Stimulated activated CD4-positive, alpha-beta T cell treated with anti-CD3 and anti-CD28 coated beads, Interleukin-15, amount 100 ng/mL, for 24 hours (primary cell): ENCODE results near the gene TFPI.
"Not testable (repeated sequence)": the region's sequence is repeated elsewhere in the genome, so short reads cannot be mapped to it uniquely, and the experiment has no call there.

Source experiments
- DNase-seq: peaks from one replicate; pipeline ENCODE4 v3.0.0-alpha.2; 2020

TFPI gene

GRCh38 chr2:187552828-187553681, 1.2 kb downstream of the TFPI start:
- no peak for DNase-seq

DNA sequence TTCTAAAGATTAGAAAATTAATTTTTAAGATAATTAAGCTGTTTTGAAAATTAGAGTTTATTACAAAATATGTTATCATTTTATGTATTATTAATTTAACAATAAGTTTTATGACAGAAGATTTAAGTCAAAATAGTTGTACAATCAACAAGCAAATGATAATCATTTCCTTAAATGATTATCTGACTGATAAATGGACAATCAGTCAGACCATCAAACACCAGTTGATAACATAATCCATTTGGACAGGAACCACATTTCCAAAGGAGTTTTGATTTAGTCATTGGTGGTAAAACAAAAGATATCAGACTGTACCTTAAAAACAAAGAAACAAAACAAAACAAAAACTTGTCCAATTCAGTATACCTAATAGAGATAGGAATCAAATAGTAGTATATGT, 1.9 kb downstream of the TFPI start:
- DNase-seq, result no peak

GRCh38 chr2:187550857-187551256, 3.4 kb downstream of the TFPI start:
- no peak for DNase-seq

- no peak for DNase-seq
Observed at GRCh38 chr2:187549951-187550555, 4.2 kb downstream of the TFPI start.

- no peak for DNase-seq
Observed at GRCh38 chr2:187549193-187549592, 5.0 kb downstream of the TFPI start.

- no peak for DNase-seq
Observed at GRCh38 chr2:187548656-187549055, 5.6 kb downstream of the TFPI start.

DNA sequence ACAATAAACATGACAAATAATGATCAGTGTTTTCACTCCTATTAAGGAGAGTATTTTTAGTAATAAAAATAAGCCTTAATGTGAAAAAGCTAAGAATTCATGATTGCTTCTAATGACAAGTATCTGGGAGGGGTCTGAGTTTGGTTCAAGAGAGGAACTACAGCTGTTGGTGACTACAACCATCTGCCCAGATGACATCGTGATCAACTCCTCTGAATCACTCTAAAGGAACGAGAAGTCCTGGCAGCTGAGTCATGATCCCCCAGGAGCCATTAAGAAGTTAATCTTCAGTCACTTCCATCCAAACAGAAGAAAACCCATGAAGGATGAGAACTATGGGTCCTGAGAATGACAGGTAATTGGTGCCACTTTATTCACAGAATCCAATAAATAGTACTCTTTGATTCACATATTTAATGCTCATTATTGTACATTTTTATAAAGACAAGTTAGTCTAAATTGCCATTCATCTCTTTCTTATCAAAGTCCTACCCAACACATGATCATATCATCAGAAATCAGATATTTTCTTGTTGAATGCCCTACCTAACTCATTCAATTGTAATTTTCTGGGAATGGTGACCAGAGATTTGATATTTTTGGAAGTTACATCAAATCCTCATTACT, 6.8 kb downstream of the TFPI start:
- DNase-seq, result no peak

DNA sequence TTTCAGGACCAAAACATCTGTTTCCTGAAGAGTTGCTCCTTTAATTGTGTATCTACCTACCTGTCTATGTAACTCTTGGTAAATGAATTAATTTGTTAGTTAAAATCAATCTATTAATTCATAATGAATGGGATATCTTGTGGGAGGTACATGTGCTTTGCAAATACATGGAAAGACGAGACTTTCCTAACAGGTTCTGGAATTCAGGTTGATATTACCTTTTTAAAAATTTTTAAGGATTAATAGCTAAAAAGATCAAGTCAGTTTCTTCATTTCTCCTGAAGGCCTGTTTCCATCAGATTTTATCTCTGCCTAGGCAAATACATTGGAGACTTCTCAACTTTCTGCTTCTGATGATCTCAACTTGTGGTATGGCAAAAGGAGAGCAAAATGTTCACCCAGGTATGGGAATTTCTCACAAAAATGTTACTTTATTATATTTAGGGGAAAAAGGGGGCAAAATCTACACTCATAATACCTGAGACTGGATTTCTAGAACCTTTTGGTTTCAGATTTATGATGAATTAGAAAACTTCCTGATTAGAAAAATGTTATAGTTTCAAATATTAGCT, 7.4 kb downstream of the TFPI start:
- DNase-seq, result no peak

DNA sequence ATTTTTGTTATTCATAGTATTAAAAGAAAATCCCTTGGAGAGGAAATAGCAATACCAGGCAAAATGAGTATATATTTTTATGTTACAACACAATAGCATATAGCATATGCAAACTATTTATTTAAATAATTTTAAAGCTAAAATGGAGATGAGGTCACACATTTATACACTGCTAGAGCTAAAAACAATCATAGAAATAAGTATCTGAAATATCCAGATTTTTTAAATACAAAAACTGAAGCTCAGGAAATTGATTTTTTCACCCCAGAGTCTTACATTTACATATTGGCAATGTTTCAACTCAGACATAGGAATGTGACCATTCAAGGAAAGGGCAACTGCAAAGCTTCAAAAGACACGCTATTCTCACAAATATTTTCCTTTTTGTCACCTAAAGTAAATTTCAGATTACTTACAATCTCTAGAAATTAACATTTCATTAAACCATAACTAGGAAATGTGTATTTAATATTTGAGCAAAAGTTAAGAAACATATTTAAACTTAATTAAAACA, 8.9 kb downstream of the TFPI start:
- no peak for DNase-seq

DNA sequence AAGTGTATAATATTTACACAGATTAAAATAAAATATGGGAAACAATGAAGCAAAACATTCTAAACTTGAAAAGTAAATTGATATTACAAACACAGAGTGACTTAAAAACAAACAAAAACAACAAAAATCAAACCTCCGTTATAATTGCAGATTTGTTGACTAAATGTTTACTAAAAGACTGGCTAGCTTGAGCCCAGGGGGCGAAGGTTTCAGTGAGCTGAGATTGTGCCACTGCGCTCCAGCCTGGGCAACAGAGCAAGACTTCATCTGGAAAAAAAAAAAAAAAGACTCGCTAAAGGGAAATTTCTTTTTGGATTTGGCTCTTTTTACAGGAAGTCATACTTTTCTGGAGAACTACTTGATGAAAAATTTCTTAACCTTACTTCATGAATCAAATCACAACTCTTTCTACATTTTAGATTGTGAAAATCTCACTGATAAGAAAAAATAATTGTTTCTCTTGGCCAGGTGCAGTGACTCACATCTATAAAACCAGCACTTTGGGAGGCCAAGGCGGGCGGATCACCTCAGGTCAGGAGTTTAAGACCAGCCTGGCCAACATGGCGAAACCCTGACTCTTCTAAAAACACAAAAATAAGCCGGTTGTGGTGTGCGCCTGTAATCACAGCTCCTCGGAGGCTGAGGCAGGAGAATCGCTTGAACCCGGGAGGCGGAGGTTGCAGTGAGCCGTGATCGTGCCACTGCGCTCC, 9.7 kb downstream of the TFPI start:
- DNase-seq, result no peak

- DNase-seq, result no peak
Observed at GRCh38 chr2:187543488-187543887, 10.7 kb downstream of the TFPI start.

DNA sequence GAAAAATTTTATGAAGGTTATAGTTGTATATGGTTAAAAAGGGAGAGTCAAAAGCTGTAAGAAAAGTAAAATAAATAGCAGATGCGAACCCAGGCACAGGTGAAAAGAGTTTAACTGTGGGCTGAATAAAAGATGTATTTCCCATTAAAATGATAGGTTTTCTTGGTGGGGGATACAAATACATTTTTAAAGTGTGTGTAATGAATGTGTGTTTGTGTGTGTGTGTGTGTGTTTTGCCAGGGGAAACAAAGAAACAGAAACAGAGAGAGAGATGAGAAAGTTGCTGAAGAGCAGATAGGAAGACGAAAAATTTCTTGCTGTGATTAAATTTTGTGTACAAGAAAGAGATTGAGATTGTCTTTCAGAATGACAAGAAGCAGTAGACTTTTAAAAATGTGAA, 12.1 kb downstream of the TFPI start:
- no peak for DNase-seq

- no peak for DNase-seq
Observed at GRCh38 chr2:187541086-187542085, 12.8 kb downstream of the TFPI start.

DNA sequence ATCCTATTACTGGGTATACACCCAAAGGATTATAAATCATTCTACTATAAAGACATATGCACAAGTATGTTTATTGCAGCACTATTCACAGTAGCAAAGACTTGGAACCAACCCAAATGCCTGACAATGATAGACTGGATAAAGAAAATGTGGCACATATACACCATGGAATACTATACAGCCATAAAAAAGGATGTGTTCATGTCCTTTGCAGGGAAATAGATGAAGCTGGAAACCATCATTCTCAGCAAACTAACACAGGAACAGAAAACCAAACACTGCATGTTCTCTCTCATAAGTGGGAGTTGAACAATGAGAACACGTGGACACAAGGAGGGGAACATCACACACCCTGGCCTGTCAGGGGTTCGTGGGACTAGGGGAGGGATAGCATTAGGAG, 16.0 kb downstream of the TFPI start:
- DNase-seq, result not testable (repeated sequence)

DNA sequence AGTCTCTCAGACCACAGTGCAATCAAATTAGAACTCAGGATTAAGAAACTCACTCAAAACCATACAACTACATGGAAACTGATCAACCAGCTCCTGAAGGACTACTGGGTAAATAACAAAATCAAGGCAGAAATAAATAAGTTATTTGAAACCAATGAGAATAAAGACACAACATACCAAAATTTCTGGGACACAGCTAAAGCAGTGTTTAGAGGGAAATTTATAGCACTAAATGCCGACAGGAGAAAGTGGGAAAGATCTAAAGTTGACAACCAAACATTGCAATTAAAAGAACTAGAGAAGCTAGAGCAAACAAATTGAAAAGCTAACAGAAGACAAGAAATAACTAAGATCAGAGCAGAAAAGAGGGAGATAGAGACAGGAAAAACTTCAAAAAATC, 18.9 kb downstream of the TFPI start:
- not testable (repeated sequence) for DNase-seq

- DNase-seq, result no peak
Observed at GRCh38 chr2:187532333-187533120, 21.7 kb downstream of the TFPI start.

- DNase-seq, result no peak
Observed at GRCh38 chr2:187529977-187530721, 24.1 kb downstream of the TFPI start.

DNA sequence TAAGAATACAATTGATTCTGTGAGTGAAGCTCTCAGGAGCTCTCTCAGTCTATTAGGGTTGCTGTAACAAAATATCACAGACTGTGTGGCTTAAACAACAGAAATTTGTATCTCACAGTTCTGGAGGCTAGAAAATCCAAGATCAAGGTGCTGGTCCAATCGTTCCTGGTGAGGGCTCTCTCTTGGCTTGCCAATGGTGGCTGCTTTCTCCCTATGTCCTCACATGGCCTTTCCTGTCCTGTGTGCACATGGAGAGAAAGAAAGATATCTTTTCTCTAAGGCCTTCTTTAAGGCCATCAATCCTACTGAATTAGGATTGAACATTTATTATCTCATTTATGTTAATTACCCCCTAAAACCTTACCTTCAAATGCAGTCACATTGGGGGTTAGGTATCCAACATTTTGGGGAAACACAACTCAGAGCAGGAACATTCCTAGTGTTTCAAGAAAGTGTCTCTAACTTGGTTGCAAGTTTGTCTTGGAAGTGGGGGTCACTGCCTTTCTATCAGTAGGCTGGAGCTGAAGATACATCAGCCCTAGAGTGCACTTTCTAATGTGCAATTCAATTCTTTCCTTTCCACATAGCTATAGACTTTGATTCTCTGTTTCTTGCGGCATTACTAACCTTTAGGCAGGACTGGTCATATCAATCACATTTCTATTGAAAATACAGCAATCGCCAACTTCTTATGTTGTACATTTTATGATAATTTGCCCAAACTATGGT, 24.8 kb downstream of the TFPI start:
- no peak for DNase-seq

DNA sequence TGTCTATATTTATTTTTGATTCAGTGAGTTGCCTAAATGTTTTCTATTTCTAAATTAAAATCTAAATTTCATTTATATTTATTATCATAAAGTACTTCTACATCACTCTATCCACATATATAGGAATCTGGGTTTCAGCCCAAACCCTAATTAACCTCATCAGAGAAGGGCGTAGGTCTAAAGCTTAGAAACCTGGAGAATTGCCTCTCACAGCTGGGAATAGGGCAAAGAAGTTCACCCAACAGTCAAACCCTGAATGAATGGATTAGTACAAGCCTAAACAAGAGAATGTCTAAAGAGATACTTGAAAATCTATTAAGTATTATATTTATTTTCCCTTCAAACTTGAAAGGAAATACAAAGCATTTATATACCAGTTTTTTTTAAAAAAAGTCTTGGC, 26.2 kb downstream of the TFPI start:
- no peak for DNase-seq
